Cardiac muscle cell (in vitro differentiated cells and primary cell): ENCODE measurements around the gene ZMPSTE24. TPM values are rescaled to one million over a fixed set of nuclear protein-coding genes. Genes with fewer than 3 reads are reported as not detected.

Experiments used
- DNase-seq, 2 donors: peaks; one replicate each; pipeline versions ENCODE4 v3.0.0 to v3.0.0-alpha.2; 2010 to 2017; ENCODE audit warnings: low read depth in 1 of 2, low spot score in 1 of 2
- H3K27ac ChIP-seq: fragments of 200-600 bp; sonication (generic); 2 replicates; pipeline ENCODE4 v1.5.1; 2016
- H3K27me3 ChIP-seq: fragments of 200-600 bp; sonication (generic); 2 replicates; pipeline ENCODE4 v1.6.0; 2016; ENCODE audit warnings: control low read depth
- H3K36me3 ChIP-seq: fragments of 200-600 bp; sonication (generic); 2 replicates; pipeline ENCODE4 v1.5.1; 2016; ENCODE audit warnings: control low read depth
- H3K4me1 ChIP-seq: fragments of 200-600 bp; sonication (generic); 2 replicates; pipeline ENCODE4 v1.8.1; 2017; ENCODE audit warnings: low read depth, mild to moderate bottlenecking, mixed run types
- H3K4me3 ChIP-seq: fragments of 200-600 bp; sonication (generic); 2 replicates; pipeline ENCODE4 v1.5.1; 2016; ENCODE audit warnings: mild to moderate bottlenecking
- H3K9me3 ChIP-seq: fragments of 200-600 bp; sonication (generic); 2 replicates; pipeline ENCODE4 v1.5.1; 2017; ENCODE audit warnings: low read depth, mild to moderate bottlenecking, control low read depth
- CTCF ChIP-seq: IDR thresholded peaks from 2 replicates; pipeline ENCODE4 v1.5.1; 2012; ENCODE audit warnings: low read depth, mild to moderate bottlenecking, low read length
- polyA plus RNA-seq: library from polyadenylated mRNA; unstranded; fragments of >200 nt; fragmentation: Nextera tagmentation; extraction: Ambion mirVana; gene quantifications from 2 replicates; pipeline ENCODE4 v1.2.1, GENCODE V29; 2016
- total RNA-seq: library from RNA; depleted of rRNA; stranded (reverse); fragments of >200 nt; gene quantifications from 2 replicates; pipeline ENCODE4 v1.2.3, GENCODE V29; 2016

Gene ZMPSTE24
- total and polyA plus RNA-seq, 2 experiments from 2014 or later: 8.4 to 24.0 TPM

GRCh38 chr1:40243351-40243750, 14.7 kb upstream of the ZMPSTE24 start:
- Histone ChIP-seq H3K27me3 (no peaks in the 10 kb centered on the region), H3K4me1 (no peaks in the 10 kb centered on the region), H3K36me3 (peaks cover 8% of the 10 kb centered on the region), H3K27ac (no peak overlapping the region), H3K4me3 (no peak overlapping the region), H3K9me3 (no peaks in the 10 kb centered on the region)
- TF ChIP-seq CTCF: no peak
- DNase-seq: peak in 1 of 2 donors; percentile 24

- TF ChIP-seq CTCF: no peak
- DNase-seq: no peak
- H3K36me3 ChIP-seq: peaks cover 3% of the 10 kb centered on the region
- H3K27ac ChIP-seq: no peak overlapping the region
- no peaks in the 10 kb centered on the region for H3K9me3 ChIP-seq
- H3K27me3 ChIP-seq: no peaks in the 10 kb centered on the region
- H3K4me3 ChIP-seq: no peak overlapping the region
- no peaks in the 10 kb centered on the region for H3K4me1 ChIP-seq
Observed at GRCh38 chr1:40244138-40244744, 13.8 kb upstream of the ZMPSTE24 start.

- no peak for TF ChIP-seq CTCF
- H3K36me3 ChIP-seq: no peaks in the 10 kb centered on the region
- H3K27ac ChIP-seq: no peak overlapping the region
- DNase-seq: no peak
- H3K9me3 ChIP-seq: no peaks in the 10 kb centered on the region
- H3K4me1 ChIP-seq: no peaks in the 10 kb centered on the region
- no peak overlapping the region for H3K4me3 ChIP-seq
- H3K27me3 ChIP-seq: no peaks in the 10 kb centered on the region
Observed at GRCh38 chr1:40245686-40246085, 12.3 kb upstream of the ZMPSTE24 start.

DNA sequence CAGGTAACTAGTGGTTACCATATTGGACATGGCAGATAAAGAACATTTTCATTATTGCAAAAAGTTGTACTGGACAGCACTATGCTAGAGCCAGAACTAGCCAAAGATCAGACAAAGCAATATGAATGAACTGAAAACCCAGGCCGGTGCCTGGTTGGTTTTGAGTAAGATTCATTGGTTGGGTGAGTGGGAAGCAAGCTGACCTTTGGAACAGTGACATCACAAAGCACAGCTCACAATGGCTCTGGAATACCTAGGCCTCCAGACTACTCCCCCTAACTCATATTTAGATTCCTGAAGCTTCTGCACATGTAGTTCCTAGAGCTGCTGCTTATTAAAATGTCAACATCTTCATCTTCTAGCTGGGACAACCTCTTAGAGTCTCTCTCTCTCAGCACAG, 10.4 kb upstream of the ZMPSTE24 start, which contains the start of gene TMCO2:
TMCO2 (plus strand) TSS at position 283 of the 400 bp plus-strand sequence; CDS start at position 340, 57 bp downstream.
- no peaks in the 10 kb centered on the region for H3K9me3 ChIP-seq
- no peak for TF ChIP-seq CTCF

GRCh38 chr1:40248412-40248811, 9.6 kb upstream of the ZMPSTE24 start:
- Histone ChIP-seq H3K36me3 (no peaks in the 10 kb centered on the region), H3K9me3 (no peaks in the 10 kb centered on the region), H3K4me1 (no peaks in the 10 kb centered on the region), H3K27ac (no peak overlapping the region), H3K4me3 (no peak overlapping the region), H3K27me3 (no peaks in the 10 kb centered on the region)
- TF ChIP-seq CTCF: no peak
- peak in 1 of 2 donors; percentile 38 for DNase-seq

More for the DNA sequence above, 10.4 kb upstream of the ZMPSTE24 start, which contains the start of gene TMCO2:
- Histone ChIP-seq H3K36me3 (no peaks in the 10 kb centered on the region), H3K27me3 (no peaks in the 10 kb centered on the region), H3K27ac (no peak within 1 kb of the TSS), H3K4me1 (no peaks in the 10 kb centered on the region), H3K4me3 (no peak within 1 kb of the TSS)
- DNase-seq: no peak
